ENCODE measurements around the gene BOC.

Gene BOC

GRCh38 chr3:113287803-113288648 is 76.7 kb downstream of the BOC start:
- DNase-seq (ENCODE audit: low read depth in 1 of 2, low spot score in 1 of 2): peak; percentile 30 to 31
- TF ChIP-seq CTCF (IDR thresholded peaks at IDR 0.05; ENCODE audit: insufficient read depth, low read length) (peak; percentile 99), GABPA (IDR thresholded peaks at IDR 0.05; ENCODE audit: low read depth) (no peak)
- Histone ChIP-seq H3K4me3 (replicated peaks; ENCODE audit: insufficient read depth, low read length) (no peak overlapping the region), H3K27ac (replicated peaks) (no peak overlapping the region), H3K27me3 (ENCODE audit: insufficient read depth, poor library complexity, severe bottlenecking) (no peaks in the 10 kb centered on the region)

- no peaks in the 10 kb centered on the region for H3K27me3 ChIP-seq (ENCODE audit: insufficient read depth, poor library complexity, severe bottlenecking)
- TF ChIP-seq REST (IDR thresholded peaks at IDR 0.05; ENCODE audit: insufficient replicate concordance, low read depth) (no peak), GABPA (IDR thresholded peaks at IDR 0.05; ENCODE audit: low read depth) (no peak), CTCF (IDR thresholded peaks at IDR 0.05; ENCODE audit: insufficient read depth, low read length) (no peak), SPI1 (IDR thresholded peaks at IDR 0.05; ENCODE audit: borderline replicate concordance, low read depth) (no peak), POLR2AphosphoS5 (IDR thresholded peaks at IDR 0.05; ENCODE audit: low read depth) (no peak)
- H3K4me3 ChIP-seq (replicated peaks; ENCODE audit: insufficient read depth, low read length): no peak overlapping the region
- H3K27ac ChIP-seq (replicated peaks): no peak overlapping the region
- DNase-seq (ENCODE audit: low read depth in 1 of 2, low spot score in 1 of 2): no peak
Observed at GRCh38 chr3:113288881-113289280, 77.5 kb downstream of the BOC start.

GRCh38 chr3:113291572-113291971 is 80.2 kb downstream of the BOC start:
- Histone ChIP-seq H3K27ac (replicated peaks) (no peak overlapping the region), H3K4me3 (replicated peaks; ENCODE audit: insufficient read depth, low read length) (no peak overlapping the region)
- TF ChIP-seq CTCF (IDR thresholded peaks at IDR 0.05; ENCODE audit: insufficient read depth, low read length) (no peak), SPI1 (IDR thresholded peaks at IDR 0.05; ENCODE audit: borderline replicate concordance, low read depth) (no peak), GABPA (IDR thresholded peaks at IDR 0.05; ENCODE audit: low read depth) (no peak), REST (IDR thresholded peaks at IDR 0.05; ENCODE audit: insufficient replicate concordance, low read depth) (no peak)

GRCh38 chr3:113292933-113293332 is 81.6 kb downstream of the BOC start:
- no peak for DNase-seq (ENCODE audit: low read depth in 1 of 2, low spot score in 1 of 2)
- H3K27me3 ChIP-seq (ENCODE audit: insufficient read depth, poor library complexity, severe bottlenecking): no peaks in the 10 kb centered on the region
- TF ChIP-seq REST (IDR thresholded peaks at IDR 0.05; ENCODE audit: insufficient replicate concordance, low read depth): no peak
- no peak for TF ChIP-seq GABPA (IDR thresholded peaks at IDR 0.05; ENCODE audit: low read depth)
- TF ChIP-seq SPI1 (IDR thresholded peaks at IDR 0.05; ENCODE audit: borderline replicate concordance, low read depth): no peak
- TF ChIP-seq CTCF (IDR thresholded peaks at IDR 0.05; ENCODE audit: insufficient read depth, low read length): no peak
- no peak for TF ChIP-seq POLR2AphosphoS5 (IDR thresholded peaks at IDR 0.05; ENCODE audit: low read depth)
- no peak overlapping the region for H3K27ac ChIP-seq (replicated peaks)
- H3K4me3 ChIP-seq (replicated peaks; ENCODE audit: insufficient read depth, low read length): no peak overlapping the region

More at GRCh38 chr3:113291572-113291971, 80.2 kb downstream of the BOC start:
- DNase-seq (ENCODE audit: low read depth in 1 of 2, low spot score in 1 of 2): no peak
- no peaks in the 10 kb centered on the region for H3K27me3 ChIP-seq (ENCODE audit: insufficient read depth, poor library complexity, severe bottlenecking)

Data from HL-60 (cell line).